H9 (cell line): ENCODE results near the gene RAB1B. TPM values are rescaled to one million over a fixed set of nuclear protein-coding genes. Genes with fewer than 3 reads are reported as not detected.

ENCODE experiments used
- DNase-seq: peaks from one replicate; pipeline ENCODE4 v3.0.0-alpha.2; 2017
- H2AFZ ChIP-seq: one replicate; pipeline ENCODE4 v1.6.1; 2013; ENCODE audit warnings: mild to moderate bottlenecking, low read length, control low read depth, moderate library complexity
- H2AK5ac ChIP-seq: 2 replicates; pipeline ENCODE4 v1.6.1; 2013; ENCODE audit warnings: low read length, control low read depth, mixed read lengths; ENCODE audit not compliant: insufficient read length
- H2BK120ac ChIP-seq: one replicate; pipeline ENCODE4 v1.6.1; 2013; ENCODE audit warnings: low read depth, mild to moderate bottlenecking, low read length, control low read depth, inconsistent platforms; ENCODE audit not compliant: poor library complexity, severe bottlenecking
- H2BK12ac ChIP-seq: 2 replicates; pipeline ENCODE4 v1.6.1; 2013; ENCODE audit warnings: low read length, control low read depth, mixed read lengths, low read depth; ENCODE audit not compliant: insufficient read length
- H2BK15ac ChIP-seq: 2 replicates; pipeline ENCODE4 v1.6.1; 2013; ENCODE audit warnings: low read depth, low read length, control low read depth
- H2BK20ac ChIP-seq: one replicate; pipeline ENCODE4 v1.6.1; 2013; ENCODE audit warnings: low read depth, mild to moderate bottlenecking, low read length, control low read depth, inconsistent platforms; ENCODE audit not compliant: poor library complexity, severe bottlenecking
- H2BK5ac ChIP-seq: 2 replicates; pipeline ENCODE4 v1.6.1; 2013; ENCODE audit warnings: low read length, control low read depth, mixed read lengths; ENCODE audit not compliant: insufficient read length
- H3K14ac ChIP-seq: 2 replicates; pipeline ENCODE4 v1.6.1; 2013; ENCODE audit warnings: low read length, control low read depth; ENCODE audit not compliant: insufficient read depth
- H3K18ac ChIP-seq: 2 replicates; pipeline ENCODE4 v1.6.1; 2013; ENCODE audit warnings: low read depth, mild to moderate bottlenecking, mixed read lengths, low read length, control low read depth; ENCODE audit not compliant: insufficient read length
- H3K23ac ChIP-seq: 2 replicates; pipeline ENCODE4 v1.6.1; 2013; ENCODE audit warnings: low read length, control low read depth, mixed read lengths, low read depth; ENCODE audit not compliant: insufficient read length
- H3K23me2 ChIP-seq: 2 replicates; pipeline ENCODE4 v1.6.1; 2013; ENCODE audit warnings: low read depth, mild to moderate bottlenecking, mixed read lengths, low read length, control low read depth; ENCODE audit not compliant: insufficient read length, poor library complexity, severe bottlenecking
- H3K27ac ChIP-seq: 2 replicates; pipeline ENCODE4 v1.5.1; 2013; ENCODE audit warnings: low read length, control low read depth, mixed read lengths, low read depth; ENCODE audit not compliant: insufficient read length
- H3K27me3 ChIP-seq: 2 replicates; pipeline ENCODE4 v1.6.1; 2013; ENCODE audit warnings: low read length, control low read depth, inconsistent platforms; ENCODE audit not compliant: insufficient read depth
- H3K4ac ChIP-seq: 2 replicates; pipeline ENCODE4 v1.6.1; 2013; ENCODE audit warnings: low read depth, mild to moderate bottlenecking, control low read depth, inconsistent platforms, low read length, moderate library complexity
- H3K4me1 ChIP-seq: 2 replicates; pipeline ENCODE4 v1.6.1; 2013; ENCODE audit warnings: low read length, control low read depth, inconsistent platforms; ENCODE audit not compliant: insufficient read depth
- H3K4me2 ChIP-seq: 2 replicates; pipeline ENCODE4 v1.6.1; 2013; ENCODE audit warnings: low read length, control low read depth, mixed read lengths; ENCODE audit not compliant: insufficient read length, insufficient read depth
- H3K56ac ChIP-seq: 2 replicates; pipeline ENCODE4 v1.6.1; 2013; ENCODE audit warnings: low read depth, mild to moderate bottlenecking, mixed read lengths, low read length, control low read depth; ENCODE audit not compliant: insufficient read length
- H3K79me1 ChIP-seq: 2 replicates; pipeline ENCODE4 v1.6.1; 2013; ENCODE audit warnings: low read depth, mild to moderate bottlenecking, moderate library complexity, low read length, control low read depth, inconsistent platforms; ENCODE audit not compliant: insufficient read depth, poor library complexity, severe bottlenecking
- H3K79me2 ChIP-seq: 2 replicates; pipeline ENCODE4 v1.6.1; 2013; ENCODE audit warnings: low read length, control low read depth, inconsistent platforms; ENCODE audit not compliant: insufficient read depth
- H3K9ac ChIP-seq: 2 replicates; pipeline ENCODE4 v1.6.1; 2013; ENCODE audit warnings: low read length, control low read depth, mixed read lengths; ENCODE audit not compliant: insufficient read length; ENCODE audit errors: extremely low read depth
- H3K9me3 ChIP-seq: one replicate; pipeline ENCODE4 v1.6.1; 2013; ENCODE audit warnings: low read depth, low read length, inconsistent platforms; ENCODE audit not compliant: control insufficient read depth
- H3T11ph ChIP-seq: one replicate; pipeline ENCODE4 v1.6.1; 2013; ENCODE audit warnings: mild to moderate bottlenecking, low read length, control low read depth, inconsistent platforms
- H4K20me1 ChIP-seq: one replicate; pipeline ENCODE4 v1.6.1; 2013; ENCODE audit not compliant: control insufficient read depth, insufficient read length, insufficient read depth
- H4K5ac ChIP-seq: 2 replicates; pipeline ENCODE4 v1.6.1; 2013; ENCODE audit warnings: low read depth, mild to moderate bottlenecking, mixed read lengths, low read length, control low read depth; ENCODE audit not compliant: insufficient read length
- H4K8ac ChIP-seq: replicated peaks from 2 replicates; pipeline ENCODE4 v1.6.1; 2013; ENCODE audit warnings: low read length, control low read depth, mixed read lengths, low read depth; ENCODE audit not compliant: insufficient read length
- H4K91ac ChIP-seq: 2 replicates; pipeline ENCODE4 v1.6.1; 2013; ENCODE audit warnings: low read depth, mild to moderate bottlenecking, moderate library complexity, mixed read lengths, low read length, control low read depth; ENCODE audit not compliant: insufficient read length
- H3K27ac Mint-ChIP-seq, 3 experiments: 2 replicates in 2 of 3; 3 replicates in 1 of 3; pipeline ENCODE4 v1.8.0; 2020 to 2021; ENCODE audit warnings: mixed read lengths in 3 of 3, mild to moderate bottlenecking in 1 of 3, moderate library complexity in 1 of 3
- H3K27me3 Mint-ChIP-seq: 2 replicates; pipeline ENCODE4 v1.8.0; 2021; ENCODE audit warnings: low read depth, mild to moderate bottlenecking, moderate library complexity, mixed read lengths
- H3K36me3 Mint-ChIP-seq, 3 experiments: 2 replicates in 2 of 3; 3 replicates in 1 of 3; pipeline ENCODE4 v1.8.0; 2020 to 2021; ENCODE audit warnings: low read depth in 3 of 3, mixed read lengths in 3 of 3; ENCODE audit not compliant: insufficient read depth in 1 of 3
- H3K4me1 Mint-ChIP-seq, 2 experiments: 2 replicates each; pipeline ENCODE4 v1.8.0; 2020; ENCODE audit warnings: mixed read lengths in 2 of 2
- H3K4me3 Mint-ChIP-seq, 2 experiments: 2 replicates in 1 of 2; 3 replicates in 1 of 2; pipeline ENCODE4 v1.8.0; 2020 to 2021; ENCODE audit warnings: mild to moderate bottlenecking in 2 of 2, mixed read lengths in 2 of 2, moderate library complexity in 1 of 2
- H3K9me3 Mint-ChIP-seq, 2 experiments: 2 replicates in 1 of 2; 3 replicates in 1 of 2; pipeline ENCODE4 v1.8.0; 2020; ENCODE audit warnings: mild to moderate bottlenecking in 2 of 2, mixed read lengths in 2 of 2, moderate library complexity in 1 of 2
- WGBS: extraction: QIAGEN DNeasy Blood & Tissue Kit; methylation state at CpG from one replicate; pipeline ENCODE4 v1.1.7; 2013; ENCODE audit warnings: missing lambda C conversion rate, low lambda C conversion rate, mixed read lengths; ENCODE audit not compliant: insufficient read length; ENCODE audit errors: extremely low coverage; 5-methylcytosine and 5-hydroxymethylcytosine counted together
- total RNA-seq: library from RNA; stranded (reverse); gene quantifications from 2 replicates; pipeline ENCODE4 v1.2.1, GENCODE V29; 2021
- TF ChIP-seq, protein P1 (sequence below): fragments of 200-600 bp; sonication (generic); conservative IDR thresholded peaks from 3 replicates; pipeline ENCODE4 v1.8.0; 2021; ENCODE audit warnings: antibody characterized with exemption, mild to moderate bottlenecking

Gene RAB1B
- total RNA-seq, 1 experiment from 2014 or later: 118 TPM

DNA sequence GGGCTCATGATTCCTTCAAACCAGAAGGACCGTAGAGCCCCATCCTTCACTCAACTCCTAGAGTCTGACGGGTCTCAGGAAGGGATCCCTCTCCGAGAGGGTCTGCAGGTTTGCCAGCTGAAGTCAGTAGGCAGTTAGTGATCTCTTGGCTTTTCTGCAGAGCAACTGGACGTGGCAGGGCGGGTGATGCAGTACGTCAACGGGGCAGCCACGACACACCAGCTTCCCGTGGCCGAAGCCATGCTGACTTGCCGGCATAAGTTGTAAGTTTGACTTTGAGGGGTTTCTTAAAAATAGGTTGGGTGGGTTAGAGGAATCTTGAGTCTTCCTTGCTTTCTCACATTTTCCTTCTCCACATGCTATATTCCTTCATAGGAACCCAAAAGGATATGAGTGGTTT, 33.3 kb upstream of the RAB1B start:
- Histone ChIP-seq H4K8ac (no peak overlapping the region), H3K79me2 (no peaks in the 10 kb centered on the region), H4K91ac (no peak overlapping the region), H2BK12ac (no peak overlapping the region), H2AFZ (no peak overlapping the region), H2BK15ac (no peak overlapping the region), H4K20me1 (no peaks in the 10 kb centered on the region), H3K23me2 (no peaks in the 10 kb centered on the region), H3K27me3 (no peaks in the 10 kb centered on the region), H3K4me2 (no peak overlapping the region), H3K23ac (no peak overlapping the region), H2BK5ac (no peak overlapping the region), H3K27ac (no peak overlapping the region), H3K4ac (no peak overlapping the region), H2AK5ac (no peak overlapping the region), H3K56ac (no peak overlapping the region), H3K9ac (no peak overlapping the region), H3K9me3 (no peaks in the 10 kb centered on the region), H4K5ac (no peak overlapping the region), H2BK20ac (no peak overlapping the region), H3K4me1 (no peaks in the 10 kb centered on the region), H3T11ph (no peak overlapping the region), H3K18ac (no peak overlapping the region), H3K14ac (no peak overlapping the region), H2BK120ac (no peak overlapping the region), H3K79me1 (no peaks in the 10 kb centered on the region)
- peaks cover 17 to 20% of the 10 kb centered on the region in 2 experiments for H3K4me1 Mint-ChIP-seq
- TF ChIP-seq, protein P1, sequence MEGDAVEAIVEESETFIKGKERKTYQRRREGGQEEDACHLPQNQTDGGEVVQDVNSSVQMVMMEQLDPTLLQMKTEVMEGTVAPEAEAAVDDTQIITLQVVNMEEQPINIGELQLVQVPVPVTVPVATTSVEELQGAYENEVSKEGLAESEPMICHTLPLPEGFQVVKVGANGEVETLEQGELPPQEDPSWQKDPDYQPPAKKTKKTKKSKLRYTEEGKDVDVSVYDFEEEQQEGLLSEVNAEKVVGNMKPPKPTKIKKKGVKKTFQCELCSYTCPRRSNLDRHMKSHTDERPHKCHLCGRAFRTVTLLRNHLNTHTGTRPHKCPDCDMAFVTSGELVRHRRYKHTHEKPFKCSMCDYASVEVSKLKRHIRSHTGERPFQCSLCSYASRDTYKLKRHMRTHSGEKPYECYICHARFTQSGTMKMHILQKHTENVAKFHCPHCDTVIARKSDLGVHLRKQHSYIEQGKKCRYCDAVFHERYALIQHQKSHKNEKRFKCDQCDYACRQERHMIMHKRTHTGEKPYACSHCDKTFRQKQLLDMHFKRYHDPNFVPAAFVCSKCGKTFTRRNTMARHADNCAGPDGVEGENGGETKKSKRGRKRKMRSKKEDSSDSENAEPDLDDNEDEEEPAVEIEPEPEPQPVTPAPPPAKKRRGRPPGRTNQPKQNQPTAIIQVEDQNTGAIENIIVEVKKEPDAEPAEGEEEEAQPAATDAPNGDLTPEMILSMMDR: no peak
- peaks cover 2 to 26% (median 23%) of the 10 kb centered on the region in 3 experiments for H3K36me3 Mint-ChIP-seq
- no peak overlapping the region for H3K4me3 Mint-ChIP-seq
- peak overlapping the region in 2 of 3 experiments; percentile 33 to 48; a peak in 2 of 7 replicates for H3K27ac Mint-ChIP-seq
- DNase-seq: no peak
- WGBS: no CpG with 5 or more reads among the region's 11 CpGs
- no peaks in the 10 kb centered on the region for H3K9me3 Mint-ChIP-seq
- no peaks in the 10 kb centered on the region for H3K27me3 Mint-ChIP-seq
